ENCODE results near the gene TSSK6.

The TSSK6 gene

DNA sequence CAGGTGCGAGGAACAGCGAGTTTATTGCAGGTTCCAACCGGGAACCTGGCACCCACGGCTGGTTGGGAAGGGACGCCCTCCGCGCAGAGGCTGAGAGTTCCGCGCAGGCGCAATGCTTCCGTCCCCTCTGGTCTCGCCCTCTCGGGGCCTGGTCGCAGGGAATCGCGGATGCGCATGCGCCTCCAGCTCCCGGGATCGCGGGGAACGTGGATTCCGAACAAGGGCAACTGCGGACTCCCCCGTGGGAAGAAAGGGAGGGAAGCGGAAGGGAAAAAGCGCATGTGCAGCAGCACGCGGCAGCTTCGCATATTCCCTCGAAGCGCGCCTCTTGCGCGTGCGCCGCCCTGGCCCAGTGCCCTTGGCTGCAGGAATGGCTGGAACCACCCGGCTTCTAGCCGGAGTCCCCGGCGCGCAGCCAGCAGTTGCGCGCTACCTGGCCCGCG lies 1.1 kb downstream of the TSSK6 start:
- DNase-seq (ENCODE audit: low read depth) = peak; percentile 69
- TF ChIP-seq, protein P1, sequence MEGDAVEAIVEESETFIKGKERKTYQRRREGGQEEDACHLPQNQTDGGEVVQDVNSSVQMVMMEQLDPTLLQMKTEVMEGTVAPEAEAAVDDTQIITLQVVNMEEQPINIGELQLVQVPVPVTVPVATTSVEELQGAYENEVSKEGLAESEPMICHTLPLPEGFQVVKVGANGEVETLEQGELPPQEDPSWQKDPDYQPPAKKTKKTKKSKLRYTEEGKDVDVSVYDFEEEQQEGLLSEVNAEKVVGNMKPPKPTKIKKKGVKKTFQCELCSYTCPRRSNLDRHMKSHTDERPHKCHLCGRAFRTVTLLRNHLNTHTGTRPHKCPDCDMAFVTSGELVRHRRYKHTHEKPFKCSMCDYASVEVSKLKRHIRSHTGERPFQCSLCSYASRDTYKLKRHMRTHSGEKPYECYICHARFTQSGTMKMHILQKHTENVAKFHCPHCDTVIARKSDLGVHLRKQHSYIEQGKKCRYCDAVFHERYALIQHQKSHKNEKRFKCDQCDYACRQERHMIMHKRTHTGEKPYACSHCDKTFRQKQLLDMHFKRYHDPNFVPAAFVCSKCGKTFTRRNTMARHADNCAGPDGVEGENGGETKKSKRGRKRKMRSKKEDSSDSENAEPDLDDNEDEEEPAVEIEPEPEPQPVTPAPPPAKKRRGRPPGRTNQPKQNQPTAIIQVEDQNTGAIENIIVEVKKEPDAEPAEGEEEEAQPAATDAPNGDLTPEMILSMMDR (IDR thresholded peaks at IDR 0.05; ENCODE audit: low read length, missing control alignments) = no peak
- no peak overlapping the region for H3K4me3 ChIP-seq (replicated peaks; ENCODE audit: low read depth, low read length)

DNA sequence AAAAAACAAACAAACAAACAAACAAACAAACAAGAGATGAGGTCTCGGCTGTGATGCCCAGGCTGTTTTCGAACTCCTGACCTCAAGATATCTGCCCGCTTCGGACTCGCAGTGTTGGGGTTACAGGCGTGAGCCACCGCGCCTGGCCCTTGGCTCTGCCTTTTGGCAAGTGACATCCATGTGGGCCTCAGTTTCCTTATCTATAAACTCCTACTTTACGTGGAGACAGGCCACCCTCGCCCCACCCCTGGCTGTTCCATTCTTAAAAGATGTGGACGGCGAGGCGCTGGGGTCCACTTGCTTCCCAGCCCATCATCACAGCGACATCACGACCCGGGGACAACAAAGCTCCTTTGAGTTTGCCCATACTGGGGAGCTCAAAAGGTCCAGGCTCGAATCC lies 1.7 kb downstream of the TSSK6 start:
- DNase-seq (ENCODE audit: low read depth) = no peak
- no peak overlapping the region for H3K4me3 ChIP-seq (replicated peaks; ENCODE audit: low read depth, low read length)
- TF ChIP-seq, protein P1 (IDR thresholded peaks at IDR 0.05; ENCODE audit: low read length, missing control alignments) = no peak

DNA sequence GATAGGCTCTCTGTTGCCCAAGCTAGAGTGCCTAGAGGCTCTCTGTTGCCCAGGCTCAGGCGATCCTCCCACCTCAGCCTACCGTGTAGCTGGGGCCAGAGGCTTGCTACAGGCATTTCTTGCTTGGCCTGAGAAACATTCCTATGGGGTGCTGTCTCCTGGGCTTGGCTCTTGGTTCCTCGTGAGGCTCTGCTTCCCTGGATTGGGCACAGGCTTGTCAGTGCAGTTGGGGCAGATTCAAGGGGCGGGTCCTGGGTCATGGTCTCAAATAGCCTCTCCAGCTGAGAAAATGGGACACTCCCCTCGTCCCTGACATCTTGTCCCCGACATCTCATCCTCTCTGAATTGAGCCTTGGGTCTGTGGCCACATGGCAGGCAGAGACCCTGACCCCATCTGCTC lies 4.9 kb downstream of the TSSK6 start:
- no peak for DNase-seq (ENCODE audit: low read depth)
- TF ChIP-seq, protein P1 (IDR thresholded peaks at IDR 0.05; ENCODE audit: low read length, missing control alignments) = no peak
- H3K4me3 ChIP-seq (replicated peaks; ENCODE audit: low read depth, low read length) = no peak overlapping the region

DNA sequence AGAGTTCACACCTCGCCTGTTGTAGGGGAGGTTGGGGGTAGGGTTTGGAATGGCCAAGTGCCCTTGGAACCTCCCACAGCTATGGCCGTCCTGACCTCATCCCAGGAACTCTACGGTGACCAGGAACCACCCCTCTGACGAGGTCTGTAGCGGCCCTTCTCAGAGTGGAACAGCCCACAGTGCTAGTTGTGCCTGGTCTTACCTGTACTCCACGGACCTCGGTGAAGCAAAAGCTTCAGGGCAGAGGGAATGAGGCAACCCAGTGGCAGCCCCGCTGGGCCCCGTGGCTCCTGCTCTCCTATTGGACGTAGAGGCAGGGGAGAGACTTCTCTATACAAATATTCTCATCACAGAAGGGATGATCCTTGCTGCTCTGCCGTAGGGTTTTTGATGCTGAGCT lies 7.1 kb downstream of the TSSK6 start:
- H3K4me3 ChIP-seq (replicated peaks; ENCODE audit: low read depth, low read length) = no peak overlapping the region
- no peak for DNase-seq (ENCODE audit: low read depth)
- TF ChIP-seq, protein P1 (IDR thresholded peaks at IDR 0.05; ENCODE audit: low read length, missing control alignments) = no peak

DNA sequence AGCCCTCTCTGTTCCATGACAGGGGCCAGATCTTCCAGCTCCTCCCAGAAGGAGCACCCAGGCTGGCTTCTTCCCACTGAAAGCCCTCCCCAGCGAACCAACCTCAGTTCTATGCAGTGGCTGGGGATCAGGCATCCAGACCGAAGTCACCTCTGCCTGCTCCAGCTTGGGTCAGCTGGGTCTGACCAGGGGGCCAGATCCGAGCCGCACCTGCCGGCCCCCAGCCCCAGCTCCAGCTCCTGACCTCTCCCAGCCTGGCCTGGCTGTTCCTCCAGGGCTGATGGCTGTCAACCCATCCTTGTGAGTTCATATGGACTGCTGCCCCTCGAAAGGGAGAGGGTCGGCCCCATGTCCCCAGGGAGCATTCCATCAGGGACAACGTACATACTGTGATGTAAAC lies 8.0 kb downstream of the TSSK6 start:
- no peak for DNase-seq (ENCODE audit: low read depth)

DNA sequence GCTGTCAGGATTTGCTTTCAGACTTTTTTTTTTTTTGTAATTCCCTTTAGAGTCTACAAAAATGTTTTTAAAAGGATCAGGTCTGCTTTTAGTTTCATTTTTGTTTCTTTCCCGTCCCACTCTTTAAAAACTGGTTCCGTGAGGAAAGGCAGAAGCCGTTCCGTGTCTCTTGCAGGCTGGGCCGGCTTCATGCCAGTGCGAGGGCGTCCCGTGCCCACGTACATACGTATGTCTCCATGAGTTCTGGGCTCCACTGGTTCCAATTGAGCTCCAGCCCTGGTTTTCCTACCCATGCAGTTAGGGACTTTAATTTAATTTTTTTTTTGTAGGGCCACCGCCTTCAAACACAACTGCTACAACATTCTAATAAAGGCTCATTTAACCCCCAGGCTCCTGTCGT lies 8.8 kb downstream of the TSSK6 start:
- DNase-seq (ENCODE audit: low read depth) = no peak
- H3K4me3 ChIP-seq (replicated peaks; ENCODE audit: low read depth, low read length) = no peak overlapping the region
- TF ChIP-seq, protein P1 (IDR thresholded peaks at IDR 0.05; ENCODE audit: low read length, missing control alignments) = no peak

More for the DNA sequence above, 8.0 kb downstream of the TSSK6 start:
- TF ChIP-seq, protein P1 (IDR thresholded peaks at IDR 0.05; ENCODE audit: low read length, missing control alignments) = no peak
- no peak overlapping the region for H3K4me3 ChIP-seq (replicated peaks; ENCODE audit: low read depth, low read length)

DNA sequence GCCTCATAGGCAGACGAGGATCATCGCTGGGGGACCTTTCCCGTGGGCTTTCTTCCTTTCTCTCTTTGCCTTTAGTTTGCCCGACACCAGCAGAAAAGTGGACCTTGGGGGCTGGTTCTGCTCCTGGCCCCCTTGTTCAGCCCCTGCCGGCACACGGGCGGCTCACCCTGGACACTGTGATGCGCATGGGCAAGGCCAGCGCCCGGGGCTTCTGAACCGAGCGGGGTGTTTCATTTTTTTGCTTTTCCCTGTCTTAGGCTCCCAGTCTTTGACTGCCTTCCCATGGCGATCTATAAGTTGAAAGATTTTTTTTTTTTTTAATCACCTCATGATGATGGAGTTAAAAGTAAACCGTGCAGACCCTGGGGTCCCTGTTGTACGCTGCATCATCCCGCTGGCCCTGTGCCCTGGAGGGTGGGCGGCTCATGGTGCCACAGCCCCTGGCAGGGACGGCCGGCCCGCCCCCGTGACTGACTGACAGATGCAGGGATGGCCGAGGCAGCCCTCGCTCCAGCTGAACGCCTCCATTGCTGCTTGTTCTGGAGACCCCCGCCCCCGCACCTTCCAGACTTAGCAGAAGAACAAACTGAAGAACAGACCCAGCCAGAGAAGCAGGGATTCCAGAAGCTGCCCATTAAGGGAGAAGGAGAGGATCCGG lies 9.6 kb downstream of the TSSK6 start:
- TF ChIP-seq, protein P1 (IDR thresholded peaks at IDR 0.05; ENCODE audit: low read length, missing control alignments) = no peak
- H3K4me3 ChIP-seq (replicated peaks; ENCODE audit: low read depth, low read length) = no peak overlapping the region
- DNase-seq (ENCODE audit: low read depth) = no peak
